NCI-H2227 treated with DMSO at 0.1 percent for 48 hours (cell line): ENCODE results near the gene AQP12B.

Experiments
- DNase-seq: peaks from one replicate; lab custom pipeline; 2025; lab: John Stamatoyannopoulos, UW

Gene AQP12B

DNA sequence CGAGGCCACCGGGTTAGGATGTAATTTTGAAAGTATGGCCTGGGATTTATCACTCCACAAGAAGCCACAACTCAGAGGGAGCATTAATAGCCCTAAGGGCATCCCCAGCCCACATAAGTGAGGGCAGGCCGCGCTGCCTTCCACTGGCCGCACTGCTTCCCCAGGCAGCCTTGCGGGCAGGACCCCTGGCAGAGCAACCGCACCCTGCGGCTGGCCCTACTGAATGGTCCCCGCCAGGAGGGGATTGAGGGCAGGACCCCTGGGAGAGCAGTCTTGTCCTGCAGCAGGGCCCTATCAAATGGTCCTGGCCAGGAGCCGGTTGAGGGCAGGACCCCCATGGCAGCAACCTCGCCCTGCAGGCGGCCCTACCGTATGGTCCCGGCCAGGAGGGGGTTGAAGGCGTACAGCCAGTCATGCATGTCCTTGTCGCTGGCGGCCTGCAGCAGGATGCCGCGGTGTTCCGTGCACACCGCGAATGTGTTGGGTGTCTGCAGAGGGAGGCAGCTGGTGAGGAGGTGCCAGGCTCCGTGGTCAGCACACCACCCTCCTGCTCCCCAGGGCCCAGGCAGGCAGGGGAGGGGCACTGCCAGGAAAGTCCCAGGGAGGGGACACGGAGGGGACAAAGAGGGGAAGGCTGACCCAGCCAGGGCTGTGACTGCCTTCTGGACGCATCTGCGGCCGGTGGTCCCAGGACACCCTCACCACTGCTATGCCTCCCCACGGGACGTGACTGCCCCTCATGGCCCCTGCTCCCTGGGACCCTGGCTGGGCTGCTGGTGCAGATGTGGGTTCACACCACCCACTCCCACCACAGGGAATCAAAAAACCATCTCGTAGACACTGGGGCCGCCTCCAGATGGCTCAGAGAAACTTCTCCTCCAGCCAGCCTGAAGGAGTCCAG, 35.2 kb upstream of the AQP12B start:
- no peak for DNase-seq

DNA sequence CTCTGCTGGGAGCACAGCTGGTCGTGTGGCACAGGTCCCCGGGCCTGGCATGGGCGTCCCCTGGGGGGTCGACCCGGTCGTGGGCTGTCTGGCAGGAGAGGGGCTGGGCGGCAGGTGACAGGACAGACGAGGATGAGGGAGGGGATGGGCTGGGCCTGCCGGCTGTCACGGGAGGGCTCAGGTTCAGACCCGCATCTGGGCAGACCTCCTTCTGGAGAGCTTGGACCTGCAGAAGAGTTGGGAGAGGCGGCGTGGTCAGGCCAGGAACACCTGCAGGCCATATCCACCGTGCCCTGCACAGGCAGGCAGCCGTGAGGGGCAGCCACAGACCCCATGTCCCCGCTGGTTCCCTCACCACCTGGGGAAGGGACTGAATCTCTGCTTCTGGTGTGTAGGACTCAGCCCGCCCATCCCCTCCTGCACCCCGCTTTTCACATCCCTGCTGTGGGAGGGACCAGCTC, 34.5 kb upstream of the AQP12B start:
- DNase-seq, result no peak

DNA sequence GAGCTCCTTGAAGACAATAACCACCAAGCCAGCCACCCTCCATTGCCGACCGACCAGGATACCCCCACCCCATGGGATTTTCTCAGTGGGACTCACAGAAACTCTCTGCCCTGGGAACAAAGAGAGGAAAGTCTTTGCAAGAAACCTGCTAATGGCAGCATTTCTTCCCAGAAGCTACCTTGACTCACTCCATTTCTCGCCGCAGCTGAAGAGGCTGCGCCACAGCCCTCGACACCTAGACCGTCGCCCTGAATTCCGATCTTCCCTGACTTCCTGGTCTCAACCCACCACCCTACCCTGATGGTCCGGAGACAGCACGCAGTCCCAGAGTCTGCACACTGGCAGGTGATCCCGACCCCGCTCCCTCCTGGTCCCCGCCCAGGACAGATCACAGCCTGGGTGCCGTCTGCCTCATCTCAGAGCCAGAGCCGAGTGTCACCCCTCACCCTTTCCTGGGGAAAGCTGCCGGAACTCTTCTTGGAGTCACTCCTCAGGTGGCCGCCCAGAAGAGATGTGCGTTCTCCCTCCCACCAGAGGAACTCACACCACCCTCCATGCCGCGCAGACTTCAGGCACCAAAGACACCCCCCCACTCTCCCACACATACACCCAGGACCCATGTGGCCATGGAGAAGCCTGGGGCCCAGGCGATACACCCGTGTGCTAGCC, 33.6 kb upstream of the AQP12B start:
- no peak for DNase-seq

DNA sequence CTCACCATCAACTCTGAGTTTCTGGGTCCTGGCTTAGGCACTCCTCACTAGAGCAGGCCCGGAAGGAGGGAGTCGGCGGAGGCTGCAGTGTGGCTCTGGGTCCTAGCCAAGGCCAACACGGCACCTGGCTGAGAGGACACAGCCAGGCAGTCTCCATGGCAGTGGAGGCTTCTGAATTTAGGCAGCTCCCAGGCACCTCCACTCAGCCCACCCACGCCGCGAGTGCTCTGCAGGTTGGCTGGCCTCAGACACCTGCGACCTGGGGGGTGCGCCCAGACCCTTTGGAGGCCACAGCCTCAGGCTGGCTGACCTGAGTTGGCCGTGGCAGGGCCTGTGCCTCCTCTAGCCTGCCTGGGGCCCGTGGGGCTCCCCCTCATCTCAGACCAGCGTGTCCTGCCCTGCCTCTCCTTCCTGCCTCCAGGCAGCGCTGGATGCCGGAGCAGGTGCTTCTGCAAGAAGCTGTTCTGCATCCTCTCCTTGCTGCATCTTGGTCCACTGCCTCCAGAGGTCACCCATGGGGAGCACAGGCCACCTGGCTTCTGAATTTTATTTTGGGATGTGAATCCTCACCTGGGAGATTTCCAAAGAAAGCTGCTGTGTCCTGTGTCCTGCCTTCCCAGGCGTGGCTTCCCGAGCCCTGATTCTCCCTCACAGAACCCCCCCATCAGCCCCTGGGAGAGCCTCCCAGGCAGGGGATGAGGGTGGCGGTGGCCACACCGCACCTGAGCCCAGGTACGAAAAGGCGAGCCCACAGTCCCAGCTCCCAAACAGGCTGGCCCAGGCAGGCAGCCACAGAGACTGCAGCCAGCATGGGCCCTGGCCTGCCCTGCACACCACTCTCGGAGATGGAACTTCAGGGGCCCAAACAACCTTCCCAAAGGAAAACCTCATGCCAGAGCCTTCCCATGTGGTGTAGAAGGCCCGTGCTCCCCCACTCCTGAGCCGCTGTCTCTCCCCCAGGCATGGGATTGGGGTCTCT, 32.4 kb upstream of the AQP12B start:
- DNase-seq, result no peak

DNA sequence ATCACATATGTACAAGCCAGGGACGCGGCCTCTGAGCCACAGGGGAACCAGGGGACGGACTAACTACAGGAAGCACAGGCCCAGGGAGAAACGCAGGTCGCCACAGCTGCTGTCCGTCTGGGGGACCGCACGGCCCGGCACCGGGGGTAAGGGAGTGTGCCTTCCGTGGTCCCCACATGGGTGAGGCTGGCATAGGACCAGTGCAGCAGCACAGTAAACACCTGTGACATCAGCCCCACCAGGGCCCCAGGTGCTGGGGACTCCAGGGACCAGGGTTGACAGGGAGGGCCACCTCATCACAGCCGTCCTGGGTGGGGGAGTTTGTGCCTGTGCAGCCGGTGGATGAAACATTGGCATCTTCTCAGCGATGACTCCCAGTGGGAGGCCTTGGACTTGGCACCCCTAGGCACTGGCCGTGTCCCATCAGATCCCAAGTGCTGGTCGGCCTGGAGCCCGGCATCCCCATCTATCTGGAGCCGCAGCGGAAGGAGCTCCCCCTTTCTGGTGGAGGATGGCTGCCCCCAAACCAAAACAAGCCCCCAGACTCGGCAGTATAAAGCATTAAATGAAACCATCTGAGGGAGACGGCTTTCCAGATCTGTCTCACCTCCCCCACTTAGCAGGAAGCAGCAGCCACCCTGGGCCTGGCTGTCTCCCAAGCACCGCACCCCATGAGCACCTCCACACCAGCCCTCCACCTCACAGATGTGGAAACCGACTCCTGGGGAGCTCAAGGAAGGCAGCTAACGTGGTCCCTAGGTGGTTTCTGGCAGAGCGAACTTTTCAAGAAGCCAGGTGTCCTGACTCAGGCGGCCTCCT, 31.5 kb upstream of the AQP12B start:
- no peak for DNase-seq

DNA sequence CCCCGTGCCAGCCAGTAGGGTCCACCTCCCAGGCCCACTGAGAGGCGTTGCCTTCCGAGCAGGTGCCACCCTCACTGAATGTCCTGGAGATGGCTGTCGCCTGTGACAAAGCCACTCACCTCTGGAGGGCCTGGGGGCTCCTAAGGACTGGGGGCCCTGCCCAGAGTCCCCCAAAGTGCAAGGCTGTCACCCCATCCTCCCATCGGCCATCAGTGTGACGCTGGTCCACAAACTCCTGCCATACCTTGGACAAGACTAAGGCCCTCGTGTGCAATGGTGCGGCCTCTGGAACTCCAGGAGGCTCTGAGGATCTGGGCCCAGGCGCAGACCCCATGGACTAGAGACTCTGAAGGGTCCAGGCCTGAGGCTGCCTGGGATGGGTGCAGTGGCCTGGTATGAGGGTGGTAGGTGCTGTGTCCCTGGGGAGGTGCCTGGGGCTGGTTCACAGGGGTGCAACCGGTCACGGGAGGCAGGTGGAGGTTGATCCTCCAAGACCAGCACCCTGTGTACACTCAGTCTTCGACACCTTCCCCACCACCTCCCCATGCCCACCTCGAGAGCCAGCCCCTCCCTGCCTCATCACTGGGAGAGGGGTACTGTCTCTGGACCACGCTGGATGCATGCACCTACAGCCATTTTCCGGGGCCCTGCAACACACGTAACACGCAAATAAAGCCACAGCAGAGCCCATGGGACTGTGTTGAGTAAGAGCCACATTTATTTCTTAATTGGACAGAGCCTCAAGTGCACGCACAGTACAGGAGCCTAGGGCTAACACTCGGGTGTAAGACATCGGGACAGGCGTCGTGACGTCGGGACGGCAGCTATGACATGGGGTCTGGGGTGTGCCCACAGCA, 30.6 kb upstream of the AQP12B start:
- no peak for DNase-seq

DNA sequence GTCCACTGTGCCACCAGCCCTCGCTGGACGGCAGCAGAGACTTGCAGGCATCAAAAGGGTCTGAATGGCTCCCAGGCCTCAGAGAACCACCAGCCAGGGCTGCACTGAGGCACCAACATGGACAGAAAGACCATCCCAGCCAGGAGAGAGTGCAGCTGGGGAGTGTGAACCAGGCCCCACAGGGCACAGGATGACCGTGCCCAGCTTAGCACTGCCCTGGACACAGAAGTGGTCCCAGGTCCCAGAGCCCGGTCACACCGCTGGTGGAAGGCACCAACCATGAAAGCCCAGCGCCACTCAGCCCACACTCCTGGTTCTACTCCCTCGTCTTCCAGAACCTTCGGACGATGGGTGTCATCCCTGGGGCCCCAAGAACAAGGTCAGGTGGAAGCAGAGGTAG, 29.4 kb upstream of the AQP12B start:
- DNase-seq, result no peak

DNA sequence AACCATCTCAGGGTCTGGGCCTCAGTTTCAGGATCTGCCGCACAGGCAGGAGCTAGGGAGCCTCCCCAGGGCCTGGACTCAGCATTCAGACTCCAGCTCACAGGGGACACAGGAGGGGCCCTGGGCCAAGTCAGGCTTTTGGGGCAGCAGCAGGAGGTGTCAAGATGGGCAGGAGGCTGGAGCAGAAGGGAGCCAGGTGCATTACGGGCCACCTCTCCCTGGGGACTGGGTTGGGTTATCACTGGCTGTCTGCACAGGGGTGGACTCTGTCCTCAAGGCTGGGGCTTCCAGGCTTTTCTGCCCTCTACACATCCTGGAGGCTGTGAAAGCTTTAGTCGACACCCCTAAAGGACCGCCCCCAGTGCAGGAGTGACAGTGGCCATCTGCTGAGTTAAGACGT, 29.0 kb upstream of the AQP12B start:
- DNase-seq, result no peak

DNA sequence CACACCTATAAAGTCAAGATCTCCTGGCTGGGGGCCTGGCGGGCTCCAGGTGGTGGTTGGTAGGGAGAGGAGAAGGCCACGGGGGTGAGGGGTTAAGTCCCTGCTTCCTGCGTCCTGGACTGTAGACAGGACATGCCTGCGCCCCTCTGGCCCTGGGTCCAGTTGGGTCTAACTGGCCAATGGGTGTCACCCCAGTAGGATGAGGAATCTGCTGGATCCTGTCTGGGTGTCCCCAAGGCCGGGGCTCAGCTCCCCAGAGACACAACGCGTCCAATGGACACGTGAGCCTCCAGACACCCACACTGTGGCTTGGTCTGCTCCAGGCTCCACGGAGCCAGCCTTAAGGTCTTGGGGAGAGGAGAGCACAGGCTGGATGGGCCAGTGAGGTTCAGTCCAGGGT, 28.6 kb upstream of the AQP12B start:
- no peak for DNase-seq

DNA sequence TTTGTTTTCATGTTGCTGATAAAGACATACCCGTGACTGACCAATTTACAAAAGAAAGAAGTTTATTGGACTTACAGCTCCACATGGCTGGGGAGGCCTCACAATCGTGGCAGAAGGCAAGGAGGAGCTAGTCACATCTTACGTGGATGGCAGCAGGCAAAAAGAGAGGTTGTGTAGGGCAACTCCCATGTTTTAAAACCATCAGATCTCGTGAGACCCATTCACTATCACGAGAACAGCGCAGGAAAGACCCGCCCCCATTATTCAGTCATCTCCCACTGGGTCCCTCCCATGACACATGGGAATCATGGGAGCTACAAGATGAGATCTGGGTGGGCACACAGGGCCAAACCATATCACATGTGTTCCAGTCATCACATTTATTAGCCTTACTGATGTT, 25.8 kb upstream of the AQP12B start:
- no peak for DNase-seq

DNA sequence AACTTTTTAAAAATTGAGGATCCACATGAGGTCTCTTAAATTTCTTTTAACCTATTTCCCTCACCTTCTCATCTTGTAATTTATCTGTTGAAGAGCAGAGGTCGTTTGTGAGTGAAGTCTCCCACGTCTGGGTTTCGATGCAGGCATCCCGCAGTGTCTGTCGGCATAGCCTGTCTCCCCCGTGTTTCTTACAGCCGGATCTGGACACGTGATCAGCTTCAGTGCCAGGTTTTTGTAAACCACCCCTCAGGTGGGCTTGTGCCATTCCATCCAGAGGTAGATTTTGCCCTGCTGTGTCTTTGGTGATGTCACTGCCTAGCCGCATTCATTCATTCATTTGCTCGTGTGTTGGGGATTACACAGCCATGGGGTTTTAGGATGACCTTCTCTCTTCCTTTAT, 25.1 kb upstream of the AQP12B start:
- no peak for DNase-seq

DNA sequence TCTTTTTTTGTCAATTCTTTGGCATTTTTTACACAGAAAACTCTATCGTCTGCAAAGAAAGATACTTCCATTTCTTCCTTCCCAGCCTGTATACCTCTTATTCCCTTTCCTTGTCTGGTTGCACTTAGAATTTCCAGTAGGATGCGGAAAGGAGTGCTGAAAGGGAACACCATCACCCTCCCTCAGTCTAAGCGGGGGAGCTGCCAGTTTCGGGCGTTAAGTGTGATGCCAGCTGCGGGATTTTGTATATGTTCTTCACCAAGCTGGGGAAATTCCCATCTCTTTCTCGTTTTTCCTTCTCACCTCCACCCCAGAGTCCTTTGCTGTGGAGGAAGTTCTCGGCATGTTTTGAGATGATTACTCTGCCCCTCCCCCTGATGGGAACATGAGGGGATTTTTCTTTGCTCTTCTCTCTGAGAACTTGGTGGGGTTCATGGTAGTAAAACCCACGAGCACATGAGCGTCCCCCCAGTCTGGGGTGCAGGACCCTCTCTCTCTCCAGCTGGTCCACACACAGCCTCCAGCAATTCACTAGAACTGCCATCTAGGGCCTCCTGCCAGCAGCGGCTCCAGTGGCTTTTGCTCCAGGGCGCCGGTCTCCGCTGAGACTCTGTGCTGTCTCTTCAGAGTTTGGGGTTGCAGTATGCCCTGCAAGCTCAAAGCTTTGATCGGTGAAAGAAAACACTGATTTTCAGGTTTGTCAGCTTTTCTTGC, 24.5 kb upstream of the AQP12B start:
- DNase-seq, result no peak

DNA sequence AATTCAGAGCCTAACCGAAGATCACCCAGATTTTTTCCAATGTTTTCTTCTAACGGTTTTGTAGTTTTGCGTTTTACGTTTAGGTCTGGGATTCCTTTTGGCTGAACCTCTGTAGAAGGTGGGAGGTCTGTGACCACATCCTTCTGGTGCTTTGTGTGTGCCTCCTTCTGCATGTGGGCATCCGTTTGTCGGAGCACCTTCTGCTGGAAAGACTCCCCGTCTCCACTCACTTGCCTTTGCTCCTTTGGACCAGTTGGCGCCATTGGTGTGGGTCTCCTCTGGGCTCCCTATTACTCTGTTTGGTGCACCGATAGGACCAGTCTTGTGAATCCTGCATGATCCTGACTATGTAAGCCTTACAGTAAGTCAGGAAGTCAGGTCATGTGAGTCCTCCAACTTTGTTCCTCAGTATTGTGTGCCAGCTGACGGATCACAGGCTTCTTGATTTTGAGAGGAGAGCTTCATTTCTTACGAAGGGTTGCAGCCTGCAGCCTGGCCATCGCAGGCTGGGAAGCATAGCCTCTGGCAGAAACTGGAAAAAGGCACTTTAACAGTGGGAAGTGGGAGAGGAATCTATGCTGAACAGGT, 22.6 kb upstream of the AQP12B start:
- DNase-seq, result no peak

DNA sequence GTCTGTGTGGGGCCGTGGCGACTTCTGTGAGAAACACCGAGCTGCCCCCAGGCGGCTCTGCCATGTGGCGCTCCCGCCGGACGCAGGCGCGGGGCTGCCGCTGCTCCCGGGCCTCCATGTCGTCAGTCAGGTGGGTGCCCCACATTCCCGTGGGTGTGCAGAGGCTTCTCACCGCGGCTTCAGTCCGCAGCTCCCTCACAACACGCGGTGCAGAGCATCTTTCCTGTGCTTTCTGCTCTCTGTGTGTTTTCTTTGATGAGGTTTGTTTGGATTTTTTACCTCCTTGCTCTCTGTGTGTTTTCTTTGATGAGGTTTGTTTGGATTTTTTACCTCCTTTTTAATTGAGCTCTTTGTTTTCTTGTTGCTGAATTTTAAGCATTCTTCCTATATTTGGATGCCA, 22.0 kb upstream of the AQP12B start:
- DNase-seq, result no peak

DNA sequence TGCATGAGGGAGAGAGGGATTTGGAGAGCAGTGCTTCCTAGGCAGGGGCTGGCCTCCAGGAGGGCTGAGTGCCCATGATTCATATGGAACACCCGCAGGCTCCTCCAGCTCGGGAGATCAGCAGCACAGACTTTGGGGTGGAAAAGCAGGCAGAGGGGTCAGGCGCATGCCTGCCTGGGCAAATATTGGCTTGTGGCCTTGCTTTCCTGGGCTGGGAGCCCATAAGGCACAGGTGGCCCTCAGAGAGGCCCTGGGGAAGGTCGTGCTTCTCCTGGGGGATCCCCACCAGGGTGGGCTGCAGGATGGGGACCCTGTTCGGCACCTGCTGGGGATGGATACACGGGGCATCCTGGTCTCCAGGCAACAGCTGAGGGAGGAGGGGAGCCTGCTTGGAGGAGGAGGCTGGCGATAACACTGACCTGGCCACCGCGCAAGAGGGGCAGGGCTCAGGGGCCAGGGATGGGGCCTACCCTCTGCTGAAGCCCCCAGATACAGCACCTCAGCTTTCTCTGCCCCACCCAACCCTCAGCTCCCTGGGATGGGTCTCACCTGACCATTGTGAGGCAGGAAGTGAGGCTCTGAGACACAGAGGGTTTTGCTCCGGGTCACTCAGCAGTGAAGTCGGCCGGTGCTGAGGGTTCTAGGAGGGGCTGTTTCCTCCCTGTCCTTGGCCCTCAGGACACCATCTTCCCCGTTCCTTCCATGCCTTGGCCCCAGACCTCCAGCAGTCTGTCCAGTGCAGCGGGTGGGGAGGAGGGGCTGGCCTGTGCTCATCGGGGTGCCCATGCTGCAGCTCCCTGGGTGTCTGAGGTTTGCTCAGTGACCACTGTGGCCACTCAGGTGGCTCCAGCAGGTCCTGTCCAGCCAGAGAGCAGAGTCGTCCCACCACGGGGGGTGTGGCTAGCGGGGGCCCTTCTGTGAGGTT, 21.0 kb upstream of the AQP12B start:
- DNase-seq, result no peak

DNA sequence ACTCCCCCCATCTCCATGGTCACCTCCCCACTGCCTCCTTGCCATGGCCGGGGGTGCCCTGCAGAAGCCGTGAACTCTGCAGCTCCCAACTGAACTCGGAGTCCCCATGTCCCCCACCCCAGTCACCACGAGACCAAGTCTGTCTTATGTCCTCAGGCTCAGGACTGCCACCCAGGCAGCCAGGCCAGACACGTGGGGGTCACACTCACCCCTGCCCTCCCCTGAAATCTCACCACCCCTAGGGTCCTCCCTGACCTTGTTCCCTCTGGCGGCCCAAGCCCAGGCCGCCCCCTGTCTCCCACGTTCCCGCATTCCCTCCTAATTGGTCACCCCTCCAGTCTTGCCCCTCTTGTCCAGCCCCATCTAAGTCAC, 19.9 kb upstream of the AQP12B start:
- no peak for DNase-seq

DNA sequence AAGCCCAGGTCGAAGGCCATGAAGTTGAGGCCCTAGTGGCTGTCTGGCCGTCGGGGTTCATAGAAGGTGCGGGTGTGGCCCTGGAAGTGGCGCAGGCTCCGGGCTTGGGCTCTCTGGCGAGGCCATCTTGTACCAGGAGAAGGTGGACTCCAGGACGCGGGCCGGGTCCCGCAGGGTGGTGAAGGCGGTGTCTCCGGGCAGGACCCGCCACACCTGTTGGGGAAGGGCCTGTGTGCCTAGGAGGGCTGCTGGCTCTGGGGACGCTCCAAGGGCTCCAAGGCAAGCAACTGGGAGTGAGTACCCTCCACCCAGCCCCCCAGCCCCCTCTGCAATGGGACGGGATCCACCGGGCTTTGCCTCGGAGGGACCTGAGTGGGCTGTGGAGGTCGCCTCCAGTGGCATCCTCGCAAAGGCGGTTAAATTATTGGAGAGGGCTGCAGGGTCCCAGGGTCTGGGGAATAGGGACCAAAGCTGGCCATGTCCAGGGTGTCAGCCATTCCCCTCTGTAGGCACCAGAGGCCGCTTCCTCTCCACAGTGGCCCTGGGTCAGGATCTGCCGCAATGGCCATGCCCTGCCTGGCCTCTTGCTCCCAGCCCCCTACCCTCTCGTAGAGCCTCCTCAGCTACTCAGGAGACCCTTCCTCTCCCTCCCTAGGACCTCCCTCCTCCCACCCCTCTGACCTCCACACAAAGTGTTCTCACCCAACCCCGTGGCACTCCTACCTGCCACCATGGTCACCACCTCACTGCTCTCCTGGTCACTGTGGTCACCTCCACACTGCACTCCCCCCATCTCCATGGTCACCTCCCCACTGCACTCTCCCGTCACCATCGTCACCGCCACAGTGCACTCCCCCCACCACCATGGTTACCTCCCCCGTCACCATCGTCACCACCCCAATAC, 19.3 kb upstream of the AQP12B start:
- DNase-seq, result no peak
